ENCODE data around the gene CA12.
A peak's percentile ranks its signal among the peaks of the same experiment; 100 is the strongest.
"Not testable (repeated sequence)": the region's sequence is repeated elsewhere in the genome, so short reads cannot be mapped to it uniquely, and the experiment has no call there.

Gene CA12

GRCh38 chr15:63335543-63336240 is 46.0 kb downstream of the CA12 start:
- no peak for DNase-seq (ENCODE audit: low spot score)

- no peak for DNase-seq (ENCODE audit: low spot score)
Observed at GRCh38 chr15:63334821-63335220, 46.8 kb downstream of the CA12 start.

GRCh38 chr15:63332367-63333124 is 49.1 kb downstream of the CA12 start:
- DNase-seq (ENCODE audit: low spot score), result peak; percentile 64

- no peak for DNase-seq (ENCODE audit: low spot score)
Observed at GRCh38 chr15:63331456-63331855, 50.2 kb downstream of the CA12 start.

GRCh38 chr15:63330926-63331325 is 50.7 kb downstream of the CA12 start:
- DNase-seq (ENCODE audit: low spot score), result no peak

- no peak for DNase-seq (ENCODE audit: low spot score)
Observed at GRCh38 chr15:63329567-63330350, 51.9 kb downstream of the CA12 start.

GRCh38 chr15:63327648-63328421 is 53.8 kb downstream of the CA12 start:
- no peak for DNase-seq (ENCODE audit: low spot score)

GRCh38 chr15:63324770-63325169 is 56.9 kb downstream of the CA12 start:
- DNase-seq (ENCODE audit: low spot score), result no peak

GRCh38 chr15:63323798-63324563 is 57.7 kb downstream of the CA12 start:
- DNase-seq (ENCODE audit: low spot score), result peak; percentile 33

GRCh38 chr15:63322541-63322940 is 59.1 kb downstream of the CA12 start:
- peak; percentile 46 for DNase-seq (ENCODE audit: low spot score)

- DNase-seq (ENCODE audit: low spot score), result no peak
Observed at GRCh38 chr15:63321462-63321861, 60.2 kb downstream of the CA12 start.

- not testable (repeated sequence) for DNase-seq (ENCODE audit: low spot score)
Observed at GRCh38 chr15:63320981-63321380, 60.7 kb downstream of the CA12 start.

GRCh38 chr15:63320446-63320845 is 61.2 kb downstream of the CA12 start:
- not testable (repeated sequence) for DNase-seq (ENCODE audit: low spot score)

GRCh38 chr15:63319065-63319464 is 62.6 kb downstream of the CA12 start:
- no peak for DNase-seq (ENCODE audit: low spot score)

- DNase-seq (ENCODE audit: low spot score), result no peak
Observed at GRCh38 chr15:63318344-63318743, 63.3 kb downstream of the CA12 start.

GRCh38 chr15:63314409-63314808 is 67.2 kb downstream of the CA12 start:
- no peak for DNase-seq (ENCODE audit: low spot score)

GRCh38 chr15:63313825-63314224 is 67.8 kb downstream of the CA12 start:
- DNase-seq (ENCODE audit: low spot score), result no peak

- DNase-seq (ENCODE audit: low spot score), result no peak
Observed at GRCh38 chr15:63312286-63312685, 69.4 kb downstream of the CA12 start.

- no peak for DNase-seq (ENCODE audit: low spot score)
Observed at GRCh38 chr15:63310646-63311045, 71.0 kb downstream of the CA12 start.

- DNase-seq (ENCODE audit: low spot score), result no peak
Observed at GRCh38 chr15:63308947-63309346, 72.7 kb downstream of the CA12 start.

GRCh38 chr15:63308491-63308890 is 73.2 kb downstream of the CA12 start:
- DNase-seq (ENCODE audit: low spot score), result no peak

All from AG20443 (cell line).